Nephron (organoid): Measurements from ENCODE around the gene SCGB1C1.

Experiments used
- H3K27ac Mint-ChIP-seq, 3 experiments: 2 replicates each; pipeline ENCODE4 v1.8.0; 2020; ENCODE audit warnings: mixed read lengths in 3 of 3, mild to moderate bottlenecking in 2 of 3, moderate library complexity in 1 of 3
- H3K27me3 Mint-ChIP-seq: 2 replicates; pipeline ENCODE4 v1.8.0; 2021; ENCODE audit warnings: low read depth, mild to moderate bottlenecking, moderate library complexity, mixed read lengths
- H3K36me3 Mint-ChIP-seq: 2 replicates; pipeline ENCODE4 v1.8.0; 2020; ENCODE audit warnings: low read depth, mixed read lengths
- H3K4me1 Mint-ChIP-seq: 2 replicates; pipeline ENCODE4 v1.8.0; 2020; ENCODE audit warnings: mixed read lengths
- H3K4me3 Mint-ChIP-seq, 3 experiments: 2 replicates each; pipeline ENCODE4 v1.8.0; 2020; ENCODE audit warnings: mild to moderate bottlenecking in 3 of 3, mixed read lengths in 3 of 3, moderate library complexity in 2 of 3
- H3K9me3 Mint-ChIP-seq: 2 replicates; pipeline ENCODE4 v1.8.0; 2020; ENCODE audit warnings: mixed read lengths
- TF ChIP-seq, protein P1 (sequence below), 3 experiments: fragments of 200-600 bp; sonication (generic); IDR thresholded peaks; one replicate each; pipeline ENCODE4 v1.5.0; 2021; ENCODE audit warnings: antibody characterized with exemption in 3 of 3; ENCODE audit not compliant: unreplicated experiment in 3 of 3

Gene SCGB1C1

DNA sequence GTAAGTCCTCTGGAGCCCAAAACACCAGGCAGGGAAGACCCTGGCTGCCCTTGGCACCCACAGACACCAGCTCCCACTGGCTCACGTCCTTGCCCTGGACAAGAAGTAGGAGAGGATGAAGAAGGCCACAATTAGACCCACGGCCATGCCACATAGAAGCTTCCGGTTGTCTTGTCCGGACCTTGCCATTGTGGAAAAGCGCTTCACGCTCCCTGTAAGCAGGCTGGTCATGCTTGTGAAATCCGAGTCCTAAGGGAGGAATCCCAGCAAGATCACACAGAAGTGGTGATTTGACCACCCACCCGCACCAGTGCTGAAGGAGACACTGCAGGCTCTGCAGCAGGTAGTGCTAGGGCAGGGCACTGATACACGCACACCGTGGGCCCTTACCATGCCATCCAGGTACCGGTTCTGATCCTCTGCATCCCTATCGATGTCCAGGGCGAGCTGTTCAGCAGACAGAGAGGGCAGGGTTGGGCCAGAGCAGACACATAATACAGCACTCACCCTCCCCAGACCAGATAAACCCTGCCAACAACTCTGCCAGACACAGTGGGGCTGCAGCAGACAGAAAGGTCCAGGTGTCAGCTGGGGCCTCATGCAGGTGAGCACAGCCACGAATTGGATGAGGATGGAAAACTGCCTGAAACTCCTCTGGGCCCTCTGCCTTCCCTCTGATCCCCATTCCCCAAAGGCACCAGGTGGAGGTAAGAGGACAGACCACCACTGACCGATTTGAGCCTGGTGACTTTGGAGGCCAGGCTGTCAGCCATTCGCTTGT is 12.5 kb downstream of the SCGB1C1 start:
- H3K27ac Mint-ChIP-seq, result peak overlapping the region in 1 of 3 experiments; percentile 96

DNA sequence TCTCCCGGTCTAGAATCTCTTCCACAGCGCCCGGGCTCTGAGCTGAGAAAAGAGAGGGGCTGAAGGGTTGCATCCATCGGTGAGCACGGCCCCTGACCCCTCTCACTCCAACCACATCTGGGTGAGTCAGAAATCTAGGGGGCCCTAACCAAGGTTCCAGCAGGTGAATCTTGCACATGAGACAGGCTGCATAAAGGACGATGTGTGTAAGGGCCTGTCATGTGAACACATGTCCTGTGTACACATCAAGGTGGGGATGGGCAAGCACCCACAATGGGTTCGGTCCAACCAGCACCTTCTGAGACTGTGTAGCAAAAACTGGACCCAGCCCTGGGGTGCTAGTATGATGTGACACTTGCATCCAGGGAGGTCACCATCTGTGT is 13.1 kb downstream of the SCGB1C1 start:
- peak overlapping the region; percentile 96 to 99 (median 98) for H3K27ac Mint-ChIP-seq
- H3K4me1 Mint-ChIP-seq, result peaks cover 29% of the 10 kb centered on the region
- peaks cover 25% of the 10 kb centered on the region for H3K36me3 Mint-ChIP-seq
- H3K4me3 Mint-ChIP-seq, result peak overlapping the region; percentile 96 to 98 (median 96)
- no peaks in the 10 kb centered on the region for H3K9me3 Mint-ChIP-seq
- TF ChIP-seq, protein P1, sequence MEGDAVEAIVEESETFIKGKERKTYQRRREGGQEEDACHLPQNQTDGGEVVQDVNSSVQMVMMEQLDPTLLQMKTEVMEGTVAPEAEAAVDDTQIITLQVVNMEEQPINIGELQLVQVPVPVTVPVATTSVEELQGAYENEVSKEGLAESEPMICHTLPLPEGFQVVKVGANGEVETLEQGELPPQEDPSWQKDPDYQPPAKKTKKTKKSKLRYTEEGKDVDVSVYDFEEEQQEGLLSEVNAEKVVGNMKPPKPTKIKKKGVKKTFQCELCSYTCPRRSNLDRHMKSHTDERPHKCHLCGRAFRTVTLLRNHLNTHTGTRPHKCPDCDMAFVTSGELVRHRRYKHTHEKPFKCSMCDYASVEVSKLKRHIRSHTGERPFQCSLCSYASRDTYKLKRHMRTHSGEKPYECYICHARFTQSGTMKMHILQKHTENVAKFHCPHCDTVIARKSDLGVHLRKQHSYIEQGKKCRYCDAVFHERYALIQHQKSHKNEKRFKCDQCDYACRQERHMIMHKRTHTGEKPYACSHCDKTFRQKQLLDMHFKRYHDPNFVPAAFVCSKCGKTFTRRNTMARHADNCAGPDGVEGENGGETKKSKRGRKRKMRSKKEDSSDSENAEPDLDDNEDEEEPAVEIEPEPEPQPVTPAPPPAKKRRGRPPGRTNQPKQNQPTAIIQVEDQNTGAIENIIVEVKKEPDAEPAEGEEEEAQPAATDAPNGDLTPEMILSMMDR (IDR thresholded peaks at IDR 0.05; ENCODE audit: unreplicated experiment in 3 of 3), result no peak
- H3K27me3 Mint-ChIP-seq, result no peaks in the 10 kb centered on the region

More for the DNA sequence above, 12.5 kb downstream of the SCGB1C1 start:
- H3K4me3 Mint-ChIP-seq, result peak overlapping the region; percentile 96 to 98 (median 96)
- peaks cover 29% of the 10 kb centered on the region for H3K4me1 Mint-ChIP-seq
- TF ChIP-seq, protein P1 (IDR thresholded peaks at IDR 0.05; ENCODE audit: unreplicated experiment in 3 of 3), result no peak
- H3K36me3 Mint-ChIP-seq, result peaks cover 28% of the 10 kb centered on the region
- no peaks in the 10 kb centered on the region for H3K27me3 Mint-ChIP-seq
- H3K9me3 Mint-ChIP-seq, result no peaks in the 10 kb centered on the region

DNA sequence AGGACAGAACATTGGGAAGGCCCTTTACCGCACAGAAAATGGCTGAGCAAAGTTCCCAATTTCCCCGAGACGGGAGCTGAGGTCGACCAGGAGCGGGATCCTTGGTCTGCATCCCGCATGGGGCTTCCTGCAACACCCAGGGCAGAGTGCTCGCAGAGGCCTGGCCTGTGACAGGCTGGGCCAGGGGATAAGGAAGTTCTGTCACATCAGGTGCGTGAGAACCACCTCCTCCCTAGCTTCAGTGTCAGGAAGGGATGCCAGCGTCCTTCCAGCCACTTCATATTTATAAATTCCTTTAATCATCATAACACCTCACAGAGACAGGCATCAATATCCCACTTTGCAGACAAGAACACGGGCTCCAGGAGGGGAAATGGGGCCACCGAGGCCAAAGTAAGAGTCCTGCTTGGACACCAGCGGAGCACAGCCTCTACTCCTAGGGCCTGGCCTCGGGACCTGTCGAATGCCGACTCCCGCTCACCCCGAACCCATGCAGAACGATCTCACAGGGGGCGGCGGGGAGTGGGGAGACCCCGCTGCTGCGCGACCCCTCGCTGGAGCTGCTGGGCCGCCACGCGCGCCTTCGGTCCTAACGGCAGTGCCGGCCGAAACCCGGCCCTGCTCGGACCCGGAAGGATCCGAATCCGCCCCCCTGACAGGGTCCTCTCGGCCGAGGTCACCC is 13.8 kb downstream of the SCGB1C1 start:
- peak overlapping the region; percentile 98 to 99 (median 99) for H3K27ac Mint-ChIP-seq
- peaks cover 31% of the 10 kb centered on the region for H3K36me3 Mint-ChIP-seq
- TF ChIP-seq, protein P1 (IDR thresholded peaks at IDR 0.05; ENCODE audit: unreplicated experiment in 3 of 3), result no peak
- peaks cover 34% of the 10 kb centered on the region for H3K4me1 Mint-ChIP-seq
- H3K27me3 Mint-ChIP-seq, result no peaks in the 10 kb centered on the region
- no peaks in the 10 kb centered on the region for H3K9me3 Mint-ChIP-seq
- peak overlapping the region; percentile 96 to 98 (median 96) for H3K4me3 Mint-ChIP-seq

DNA sequence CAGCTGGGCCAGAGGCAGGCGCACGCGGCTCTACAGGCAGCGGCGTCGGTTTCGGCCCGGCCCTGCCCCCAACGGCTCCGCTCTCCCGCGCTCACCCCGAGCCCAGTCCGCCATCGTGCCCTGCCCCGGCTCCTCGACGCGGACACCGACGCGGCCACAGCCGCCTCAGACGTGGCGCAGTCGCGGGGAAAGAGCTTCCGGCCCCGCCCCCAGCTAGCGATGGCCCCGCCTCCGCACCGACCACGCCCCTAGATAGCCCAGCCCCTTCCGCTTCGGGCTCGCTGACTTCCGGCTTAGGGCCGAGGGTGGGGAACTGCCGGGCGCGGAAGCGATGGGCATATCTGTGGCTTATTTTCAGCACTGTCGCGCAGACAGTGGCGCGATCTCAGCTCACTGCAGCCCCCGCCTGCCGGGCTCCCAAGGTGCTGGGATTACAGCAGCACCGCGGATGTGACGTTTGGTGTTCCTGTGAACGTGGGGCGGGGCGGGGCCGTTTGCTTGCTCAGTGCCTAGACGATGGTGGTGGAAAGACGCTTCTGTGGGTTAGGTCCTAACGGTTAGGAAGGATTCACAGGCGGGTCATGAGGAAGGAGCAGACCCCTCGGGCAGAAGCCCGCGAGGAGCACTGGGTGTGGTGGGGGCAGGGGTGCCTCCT is 14.5 kb downstream of the SCGB1C1 start, which contains the start of the genes BET1L and RIC8A:
Gene BET1L (minus strand): TSS at position 192 of the 655 bp plus-strand sequence. CDS start 78 bp downstream, at position 114.
Gene RIC8A (plus strand): TSS at position 501 of the 655 bp plus-strand sequence. CDS start 1,147 bp downstream, outside the sequence.
- TF ChIP-seq, protein P1 (IDR thresholded peaks at IDR 0.05; ENCODE audit: unreplicated experiment in 3 of 3), result no peak
- Mint-ChIP-seq H3K27me3 (no peaks in the 10 kb centered on the region), H3K9me3 (no peaks in the 10 kb centered on the region), H3K4me3 (peak within 1 kb of the TSS; percentile 96 to 98 (median 96)), H3K27ac (peak within 1 kb of the TSS; percentile 98 to 99 (median 99)), H3K36me3 (peaks cover 32% of the 10 kb centered on the region), H3K4me1 (peaks cover 34% of the 10 kb centered on the region)

DNA sequence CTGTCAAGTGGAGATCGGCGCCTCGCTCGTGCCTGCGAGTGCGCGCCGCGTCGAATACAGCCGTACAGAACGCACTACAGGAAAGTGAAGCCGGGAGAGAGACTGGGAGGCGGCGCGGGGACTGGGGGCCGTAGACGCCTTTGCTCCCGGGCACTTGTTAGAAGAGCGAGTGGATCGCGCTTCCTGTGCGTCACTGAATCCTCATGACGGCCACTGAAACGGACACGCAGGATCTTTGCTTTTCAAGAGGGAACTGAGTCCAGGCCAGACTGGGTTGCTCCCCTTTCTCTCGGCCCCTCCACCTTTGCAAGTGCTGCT is 14.9 kb downstream of the SCGB1C1 start:
- peak overlapping the region; percentile 96 to 98 (median 96) for H3K4me3 Mint-ChIP-seq
- H3K36me3 Mint-ChIP-seq, result peaks cover 30% of the 10 kb centered on the region
- H3K4me1 Mint-ChIP-seq, result peaks cover 34% of the 10 kb centered on the region
- TF ChIP-seq, protein P1 (IDR thresholded peaks at IDR 0.05; ENCODE audit: unreplicated experiment in 3 of 3), result no peak
- peak overlapping the region; percentile 98 to 99 (median 99) for H3K27ac Mint-ChIP-seq
- H3K27me3 Mint-ChIP-seq, result no peaks in the 10 kb centered on the region
- H3K9me3 Mint-ChIP-seq, result no peaks in the 10 kb centered on the region
